Ishikawa (cell line): ENCODE measurements around the gene SYCP2L.

Experiments
- CEBPB ChIP-seq: IDR thresholded peaks from 2 replicates; pipeline ENCODE4 v1.6.1; 2012
- CREB1 ChIP-seq: IDR thresholded peaks from 2 replicates; pipeline ENCODE4 v1.6.1; 2012; ENCODE audit warnings: low read depth
- EGR1 ChIP-seq: IDR thresholded peaks from 2 replicates; pipeline ENCODE4 v1.6.1; 2012
- EP300 ChIP-seq: IDR thresholded peaks from 2 replicates; pipeline ENCODE4 v1.6.1; 2012; ENCODE audit warnings: borderline replicate concordance
- FOXM1 ChIP-seq: IDR thresholded peaks from 2 replicates; pipeline ENCODE4 v1.6.1; 2012; ENCODE audit warnings: low read depth, borderline replicate concordance
- MAX ChIP-seq: IDR thresholded peaks from 2 replicates; pipeline ENCODE4 v1.6.1; 2012
- NFIC ChIP-seq: IDR thresholded peaks from 2 replicates; pipeline ENCODE4 v1.6.1; 2012
- RAD21 ChIP-seq: IDR thresholded peaks from 2 replicates; pipeline ENCODE4 v1.6.1; 2012; ENCODE audit warnings: low read depth
- REST ChIP-seq: IDR thresholded peaks from 2 replicates; pipeline ENCODE4 v1.6.1; 2012; ENCODE audit warnings: low read depth, mild to moderate bottlenecking
- TAF1 ChIP-seq: IDR thresholded peaks from 2 replicates; pipeline ENCODE4 v1.6.1; 2012; ENCODE audit warnings: low read depth, mild to moderate bottlenecking
- TCF12 ChIP-seq: IDR thresholded peaks from 2 replicates; pipeline ENCODE4 v1.6.1; 2012; ENCODE audit warnings: low read depth
- TEAD4 ChIP-seq: IDR thresholded peaks from 2 replicates; pipeline ENCODE4 v1.6.1; 2012
- USF1 ChIP-seq: IDR thresholded peaks from 2 replicates; pipeline ENCODE4 v1.6.1; 2012
- YY1 ChIP-seq: IDR thresholded peaks from 2 replicates; pipeline ENCODE4 v1.6.1; 2012; ENCODE audit warnings: low read depth
- ZBTB7A ChIP-seq: IDR thresholded peaks from 2 replicates; pipeline ENCODE4 v1.6.1; 2012; ENCODE audit warnings: low read depth

Gene SYCP2L

DNA sequence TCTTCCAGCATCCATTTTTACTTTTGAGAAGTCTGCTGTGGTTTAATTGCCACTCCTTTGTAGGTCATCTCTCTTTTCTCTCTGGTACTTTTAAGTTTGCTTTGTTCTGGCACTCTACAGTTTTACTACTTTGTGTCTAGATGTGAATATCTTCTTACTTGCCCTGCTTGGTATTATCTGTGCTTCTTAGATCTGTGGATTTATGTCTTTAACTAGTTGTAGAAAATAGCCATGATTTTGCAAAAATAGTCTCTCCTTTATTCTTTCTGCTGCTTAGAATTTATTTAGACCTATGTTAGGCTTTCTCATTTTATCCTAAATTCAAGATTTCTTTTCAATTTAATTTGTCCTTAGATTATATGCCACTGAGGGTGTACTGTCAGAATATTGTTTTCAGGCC, 43.3 kb upstream of the SYCP2L start:
- no peak for TF ChIP-seq ZBTB7A
- TF ChIP-seq EGR1, result no peak

DNA sequence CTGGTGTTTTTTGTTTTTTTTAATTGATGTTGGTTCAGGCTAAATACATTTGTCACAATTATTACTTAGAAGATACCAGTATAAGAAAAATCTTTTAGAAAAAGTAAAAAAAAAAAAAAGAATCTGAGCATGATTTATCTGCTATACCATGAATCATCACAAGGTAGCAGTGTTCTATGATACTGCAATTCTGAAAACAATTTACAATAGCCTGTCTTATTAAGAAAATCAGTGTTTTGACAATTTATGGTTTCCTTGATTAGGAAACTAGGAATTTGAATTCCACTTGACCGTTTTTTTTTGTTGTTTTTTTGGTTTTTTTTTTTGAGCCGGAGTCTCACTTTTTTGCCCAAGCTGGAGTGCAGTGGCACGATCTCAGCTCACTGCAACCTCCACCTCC, 39.2 kb upstream of the SYCP2L start:
- peak; percentile 24; the same call in 1 of the 2 replicates for TF ChIP-seq RAD21
- no peak for TF ChIP-seq USF1

DNA sequence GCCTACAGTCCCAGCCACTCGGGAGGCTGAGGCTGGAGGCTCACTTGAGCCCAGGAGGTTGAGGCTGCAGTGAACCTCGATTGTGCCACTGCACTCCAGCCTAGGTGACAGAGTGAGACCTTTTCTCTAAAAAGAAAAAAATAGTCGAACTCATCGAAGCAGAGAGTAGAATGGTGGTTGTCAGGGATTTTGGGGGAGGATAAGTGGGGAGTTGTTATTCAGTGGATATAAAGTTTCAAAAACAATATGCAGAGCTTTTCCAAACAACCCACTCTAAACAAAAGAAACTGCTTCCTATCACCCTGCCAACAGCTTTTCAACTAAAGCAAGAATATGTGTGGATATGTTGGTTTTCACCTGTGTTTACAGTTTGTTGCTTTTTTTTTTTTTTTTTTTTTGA, 37.0 kb upstream of the SYCP2L start:
- TF ChIP-seq MAX (no peak), EP300 (no peak), YY1 (no peak), EGR1 (no peak), FOXM1 (no peak), USF1 (no peak), CREB1 (no peak), NFIC (no peak), ZBTB7A (no peak), TCF12 (no peak)

- TF ChIP-seq RAD21 (no peak), EGR1 (no peak), FOXM1 (no peak), REST (no peak), YY1 (no peak), CREB1 (no peak), EP300 (no peak), TEAD4 (no peak), NFIC (no peak), CEBPB (no peak), TCF12 (no peak), ZBTB7A (no peak), USF1 (no peak), MAX (no peak)
Observed at GRCh38 chr6:10850728-10851127, 36.1 kb upstream of the SYCP2L start.

- TF ChIP-seq YY1, result no peak
- no peak for TF ChIP-seq REST
- TF ChIP-seq CREB1, result no peak
- no peak for TF ChIP-seq ZBTB7A
- no peak for TF ChIP-seq MAX
- no peak for TF ChIP-seq EGR1
- TF ChIP-seq TEAD4, result no peak
- TF ChIP-seq NFIC, result no peak
- no peak for TF ChIP-seq USF1
- TF ChIP-seq FOXM1, result no peak
- no peak for TF ChIP-seq TCF12
- TF ChIP-seq CEBPB, result no peak
- TF ChIP-seq EP300, result no peak
- TF ChIP-seq TAF1, result no peak
- TF ChIP-seq RAD21, result no peak
Observed at GRCh38 chr6:10852361-10852960, 34.4 kb upstream of the SYCP2L start.
